ENCODE data around the gene UNK.
A peak's percentile ranks its signal among the peaks of the same experiment; 100 is the strongest.
"Not testable (repeated sequence)": the region's sequence is repeated elsewhere in the genome, so short reads cannot be mapped to it uniquely, and the experiment has no call there.

Gene UNK

GRCh38 chr17:75773808-75774470, 10.7 kb upstream of the UNK start:
- no peak for DNase-seq

GRCh38 chr17:75774471-75774990, 10.1 kb upstream of the UNK start:
- no peak for DNase-seq

GRCh38 chr17:75774991-75775668, 9.5 kb upstream of the UNK start:
- DNase-seq = no peak

DNA sequence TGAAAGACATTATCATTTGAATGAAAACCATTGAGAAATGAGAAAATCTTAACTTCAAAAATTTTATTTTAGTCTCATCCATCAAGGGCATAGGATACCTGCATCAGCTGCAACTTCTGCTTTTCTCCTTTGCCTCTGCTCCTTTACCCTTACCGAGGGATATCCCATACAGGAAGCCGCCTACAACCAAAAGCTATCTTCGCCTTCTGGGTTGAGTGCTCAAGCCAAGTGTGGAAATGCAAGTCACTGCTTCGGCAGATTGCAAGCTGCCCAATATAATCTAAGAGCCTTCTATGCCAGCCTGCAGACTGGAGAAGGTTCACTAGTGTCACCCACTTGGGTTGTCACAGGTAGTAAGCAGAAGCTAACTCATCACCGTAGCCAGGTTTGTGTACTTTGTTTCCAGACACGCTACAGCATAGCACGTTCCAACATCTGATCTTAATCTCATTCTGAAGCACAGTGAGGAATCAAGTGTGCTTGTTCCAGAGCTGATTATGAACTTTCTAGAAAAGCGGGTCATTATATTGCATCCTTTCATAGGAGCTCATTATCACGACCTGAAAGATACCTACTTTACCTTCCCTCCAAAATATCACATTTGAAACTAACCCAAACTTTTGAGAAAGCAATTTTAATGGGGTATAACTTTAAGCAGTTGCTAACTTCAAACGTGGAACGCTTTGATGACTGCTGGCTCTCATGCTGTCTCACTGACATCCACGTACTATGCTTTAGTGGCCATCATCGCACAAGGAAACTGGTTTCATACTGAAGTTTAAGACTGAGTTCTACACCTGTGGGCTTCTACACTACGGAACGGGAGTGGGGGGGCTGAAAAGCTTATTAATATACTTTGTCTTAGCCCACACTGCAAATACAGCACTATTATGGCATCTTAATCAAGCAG, 8.0 kb upstream of the UNK start:
- peak; percentile 36 to 49 for DNase-seq

- DNase-seq = no peak
Observed at GRCh38 chr17:75777296-75777922, 7.2 kb upstream of the UNK start.

DNA sequence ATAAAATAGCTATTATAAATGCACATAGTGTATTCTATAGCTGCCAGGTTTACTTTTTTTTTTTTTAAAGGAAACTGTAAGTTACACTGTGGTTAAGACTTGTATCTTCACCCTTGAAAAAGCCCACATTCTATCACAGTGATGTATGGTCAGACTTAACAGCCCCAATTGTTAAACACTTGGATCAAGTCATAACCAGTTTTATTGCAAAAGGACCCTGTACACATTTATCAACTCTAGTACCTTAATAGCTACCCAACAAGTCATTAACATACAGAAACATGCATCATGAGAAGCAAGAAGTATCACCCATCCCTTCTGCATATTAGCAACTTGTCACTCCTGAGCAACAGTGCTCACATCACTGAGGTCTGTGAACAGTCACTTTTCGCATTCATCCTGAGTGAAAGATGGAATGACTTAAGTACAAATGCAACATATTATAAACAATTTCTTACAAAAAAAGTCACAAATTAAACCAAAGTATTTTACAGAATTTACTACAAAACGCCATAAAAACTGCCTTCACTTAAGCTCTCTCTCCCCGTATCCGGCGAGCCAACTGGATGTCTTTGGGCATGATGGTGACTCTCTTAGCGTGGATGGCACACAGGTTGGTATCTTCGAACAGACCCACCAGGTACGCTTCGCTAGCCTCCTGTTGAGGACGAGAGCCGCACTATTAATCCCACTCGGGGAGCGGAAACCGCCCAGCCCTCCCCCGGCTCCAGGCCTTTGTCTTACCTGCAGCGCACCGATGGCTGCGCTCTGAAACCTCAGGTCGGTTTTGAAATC, 6.3 kb upstream of the UNK start:
- not testable (repeated sequence) for DNase-seq

DNA sequence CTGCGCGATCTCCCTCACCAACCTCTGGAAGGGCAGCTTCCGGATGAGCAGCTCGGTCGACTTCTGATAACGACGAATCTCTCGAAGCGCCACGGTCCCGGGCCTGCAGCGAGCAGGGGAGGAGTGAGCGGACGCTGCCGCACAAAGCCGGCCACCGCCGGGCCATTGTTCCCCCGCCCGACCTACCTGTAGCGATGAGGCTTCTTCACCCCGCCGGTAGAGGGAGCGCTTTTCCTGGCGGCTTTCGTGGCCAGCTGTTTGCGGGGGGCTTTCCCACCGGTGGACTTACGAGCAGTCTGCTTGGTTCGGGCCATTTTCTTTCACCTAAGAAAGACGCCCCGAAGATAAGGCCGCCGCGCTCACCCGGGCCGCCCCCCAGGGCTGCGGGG, 5.8 kb upstream of the UNK start:
- DNase-seq = peak; percentile 54 to 71

DNA sequence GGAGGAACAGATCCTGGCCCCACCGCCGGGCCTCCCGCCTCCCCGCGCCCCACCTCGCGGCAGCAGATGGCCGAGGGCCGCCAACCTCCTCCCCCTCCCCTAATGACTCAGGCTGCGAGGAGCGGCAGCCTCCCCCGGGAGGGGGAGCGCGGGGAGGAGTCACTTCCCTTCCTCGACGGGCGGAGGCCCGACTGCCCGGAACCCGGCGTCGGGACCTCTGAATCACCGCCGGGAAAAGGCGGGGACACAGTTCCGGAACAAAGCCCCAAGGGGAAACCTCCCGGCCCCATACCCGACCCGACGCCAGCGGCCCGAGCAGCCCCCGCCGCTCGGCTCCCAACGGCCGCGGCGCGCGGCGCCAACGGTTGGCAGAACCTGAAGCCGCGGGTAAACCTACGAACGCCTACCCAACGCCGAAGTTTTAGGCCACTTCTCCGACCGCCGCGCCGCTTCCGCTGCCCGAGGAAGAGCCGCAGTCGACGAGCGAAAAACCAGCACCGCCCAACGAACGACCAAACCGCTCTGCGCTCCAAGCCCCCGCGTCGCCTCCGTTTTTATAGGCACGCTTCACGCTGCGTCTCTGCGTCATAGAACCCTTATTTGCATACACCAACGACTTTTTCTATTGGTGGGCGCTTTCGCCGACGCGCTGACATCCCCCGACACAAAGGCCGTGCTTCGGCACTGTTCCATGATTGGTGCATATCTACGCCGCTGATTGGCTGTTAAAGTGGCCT, 5.2 kb upstream of the UNK start:
- DNase-seq = peak; percentile 100

- no peak for DNase-seq
Observed at GRCh38 chr17:75779987-75780889, 4.4 kb upstream of the UNK start.

DNA sequence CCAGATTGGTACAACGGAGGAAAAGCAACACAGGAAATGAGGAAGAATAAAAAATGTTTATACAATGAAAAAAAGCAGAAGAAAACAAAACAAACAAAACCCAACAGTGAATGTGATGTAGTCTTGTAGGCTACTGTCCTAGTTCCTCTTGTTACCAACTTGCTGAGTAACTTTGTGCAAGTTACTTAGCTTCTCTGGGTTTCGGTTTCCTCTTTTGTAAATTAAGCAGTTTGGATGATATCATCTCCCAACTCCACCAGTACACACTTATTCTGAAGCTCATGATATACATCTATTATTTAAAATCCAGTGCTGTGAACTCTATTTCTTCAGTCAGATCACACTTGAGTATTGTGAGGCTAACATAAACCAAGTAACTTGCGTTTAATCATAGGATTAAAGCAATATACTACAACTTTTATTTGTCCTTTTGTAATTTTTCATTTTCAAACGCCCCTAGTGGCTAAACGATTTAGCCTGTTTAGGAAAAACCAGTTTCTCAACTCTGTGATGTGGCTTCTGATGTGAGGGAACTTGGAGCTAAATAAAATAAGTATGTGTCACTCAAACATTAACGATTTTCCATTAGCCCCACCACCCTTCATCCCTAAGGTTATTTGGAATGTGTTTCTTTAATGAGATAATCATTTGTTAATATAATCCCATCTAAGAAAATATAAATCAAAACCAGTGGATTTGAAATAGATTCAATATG, 1.4 kb upstream of the UNK start:
- DNase-seq = peak; percentile 96 to 97

- DNase-seq = no peak
Observed at GRCh38 chr17:75783803-75784472, 668 bp upstream of the UNK start.

DNA sequence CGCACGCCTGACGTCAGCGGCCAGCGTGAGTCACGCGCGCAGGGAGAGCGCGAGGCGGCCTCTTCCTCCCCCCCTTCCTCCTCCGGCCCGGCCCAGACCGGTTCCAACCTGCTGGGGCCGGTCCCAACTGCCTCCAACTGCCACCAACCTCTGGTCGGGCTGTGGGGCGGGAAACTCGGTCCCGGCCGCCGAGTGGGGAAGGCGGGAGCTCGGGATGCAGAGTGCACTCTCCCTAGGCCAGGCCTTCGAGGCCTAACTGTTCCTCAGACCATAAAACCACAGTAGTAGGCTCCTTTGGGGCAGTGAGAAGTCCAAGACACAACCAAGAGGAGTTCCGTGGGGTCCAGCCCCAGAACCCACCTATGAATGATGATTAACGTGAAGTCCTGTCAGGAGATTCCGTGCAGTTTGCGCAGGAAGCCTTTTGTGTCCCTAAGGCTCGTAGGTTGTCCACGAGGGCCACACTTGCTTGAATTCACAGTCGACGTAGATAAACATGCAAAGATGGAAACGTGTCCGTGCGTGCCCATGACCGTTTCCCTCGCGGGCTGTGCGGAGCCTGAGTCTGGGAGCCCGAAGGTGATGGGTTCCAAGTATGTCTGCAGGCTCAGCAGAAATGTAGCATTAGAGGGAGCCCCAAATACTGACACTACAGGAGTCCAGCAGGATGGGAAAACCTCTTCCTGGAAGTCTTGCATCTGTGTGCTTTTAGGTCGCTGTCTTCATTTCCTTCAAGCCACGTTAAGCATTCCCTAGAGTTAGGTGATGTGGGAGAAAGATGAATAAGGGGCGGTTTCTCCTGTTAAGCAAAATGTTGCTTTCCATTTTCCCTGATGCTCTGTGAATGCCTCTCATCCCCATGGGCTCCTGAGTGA, 647 bp downstream of the UNK start:
- peak; percentile 91 to 97 for DNase-seq

GRCh38 chr17:75791254-75791653, 6.6 kb downstream of the UNK start:
- no peak for DNase-seq

DNA sequence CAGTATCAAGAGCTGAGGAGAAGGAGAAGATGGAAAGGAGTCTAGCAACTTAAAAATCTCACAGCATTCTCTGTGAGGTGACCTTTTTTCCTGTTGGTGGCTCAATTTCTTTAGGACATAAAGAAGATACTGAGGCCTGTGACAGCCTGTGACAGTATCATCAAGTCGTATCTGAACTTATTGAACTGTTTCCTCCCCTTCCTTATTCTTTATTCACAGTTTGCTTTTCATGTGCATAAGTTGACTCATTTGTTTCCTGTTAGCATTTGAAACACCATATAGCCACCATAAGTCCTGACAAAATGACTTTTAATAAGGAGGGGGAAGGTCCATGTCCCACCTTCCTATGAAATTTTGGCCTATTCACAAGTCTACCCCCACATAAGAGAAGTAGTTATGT, 8.9 kb downstream of the UNK start:
- no peak for DNase-seq

DNA sequence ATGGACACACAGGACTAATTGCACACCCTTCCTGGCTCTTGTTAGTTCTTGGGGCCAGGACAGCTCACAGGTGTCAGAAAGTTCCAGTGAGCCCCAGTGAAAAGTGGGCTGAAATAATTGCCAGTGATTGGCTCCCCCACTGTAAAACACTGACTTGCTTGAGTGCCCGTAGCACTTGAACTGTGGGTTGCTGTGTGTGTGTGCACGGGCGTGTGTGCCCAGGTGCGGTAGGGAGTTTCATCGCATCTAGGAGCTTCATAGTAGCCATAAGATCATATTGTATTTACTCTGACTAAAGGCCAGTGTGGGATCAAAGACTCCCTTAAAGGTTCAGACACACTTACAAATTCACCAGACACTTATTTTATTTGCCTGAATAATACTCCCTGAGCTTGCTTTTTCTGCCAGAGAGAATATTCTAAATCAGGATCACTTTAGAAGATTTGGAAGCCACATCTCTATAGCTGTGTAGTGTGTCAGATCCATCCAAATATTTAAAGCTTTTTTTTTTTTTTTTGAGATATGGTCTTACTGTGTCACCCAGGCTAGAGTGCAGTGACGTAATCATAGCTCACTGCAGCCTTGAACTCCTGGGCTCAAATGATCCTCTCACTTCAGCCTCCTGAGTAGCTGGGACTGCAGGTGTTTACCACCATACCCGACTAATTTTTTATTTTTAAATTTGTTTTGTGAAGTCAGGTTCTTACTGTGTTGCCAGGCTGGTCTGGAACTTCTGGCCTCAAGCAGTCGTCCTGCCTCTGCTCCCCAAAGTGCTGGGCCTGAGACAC, 11.4 kb downstream of the UNK start:
- no peak for DNase-seq

- DNase-seq = no peak
Observed at GRCh38 chr17:75799402-75799801, 14.8 kb downstream of the UNK start.

DNA sequence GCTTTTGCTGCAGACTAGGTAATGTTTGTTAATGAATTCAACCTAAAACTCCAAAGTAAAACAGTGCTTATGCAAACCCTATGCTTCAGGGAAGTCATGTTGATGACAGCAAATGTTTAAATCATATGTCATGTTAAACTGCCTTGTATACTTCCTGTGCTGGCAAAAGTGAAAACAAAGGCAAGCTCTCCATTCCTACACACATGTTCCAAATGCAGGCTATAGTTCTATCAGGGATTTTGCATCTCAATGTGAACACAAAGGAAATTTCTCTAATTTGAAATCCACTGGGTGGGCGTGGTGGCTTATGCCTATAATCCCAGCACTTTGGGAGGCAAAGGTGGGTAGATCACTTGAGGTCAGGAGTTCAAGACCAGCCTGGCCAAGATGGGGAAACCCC, 19.3 kb downstream of the UNK start:
- DNase-seq = no peak
